GM12873 (cell line): ENCODE measurements around the gene SLAIN2.

Source experiments
- TF ChIP-seq, protein P1 (sequence below): IDR thresholded peaks from 2 replicates; pipeline ENCODE4 v1.5.1; 2012; ENCODE audit warnings: low read depth, mild to moderate bottlenecking, moderate library complexity, low read length, control low read depth; ENCODE audit not compliant: insufficient read depth; ENCODE audit errors: missing control alignments

Gene SLAIN2

GRCh38 chr4:48329193-48329592 lies 12.1 kb upstream of the SLAIN2 start:
- TF ChIP-seq, protein P1, sequence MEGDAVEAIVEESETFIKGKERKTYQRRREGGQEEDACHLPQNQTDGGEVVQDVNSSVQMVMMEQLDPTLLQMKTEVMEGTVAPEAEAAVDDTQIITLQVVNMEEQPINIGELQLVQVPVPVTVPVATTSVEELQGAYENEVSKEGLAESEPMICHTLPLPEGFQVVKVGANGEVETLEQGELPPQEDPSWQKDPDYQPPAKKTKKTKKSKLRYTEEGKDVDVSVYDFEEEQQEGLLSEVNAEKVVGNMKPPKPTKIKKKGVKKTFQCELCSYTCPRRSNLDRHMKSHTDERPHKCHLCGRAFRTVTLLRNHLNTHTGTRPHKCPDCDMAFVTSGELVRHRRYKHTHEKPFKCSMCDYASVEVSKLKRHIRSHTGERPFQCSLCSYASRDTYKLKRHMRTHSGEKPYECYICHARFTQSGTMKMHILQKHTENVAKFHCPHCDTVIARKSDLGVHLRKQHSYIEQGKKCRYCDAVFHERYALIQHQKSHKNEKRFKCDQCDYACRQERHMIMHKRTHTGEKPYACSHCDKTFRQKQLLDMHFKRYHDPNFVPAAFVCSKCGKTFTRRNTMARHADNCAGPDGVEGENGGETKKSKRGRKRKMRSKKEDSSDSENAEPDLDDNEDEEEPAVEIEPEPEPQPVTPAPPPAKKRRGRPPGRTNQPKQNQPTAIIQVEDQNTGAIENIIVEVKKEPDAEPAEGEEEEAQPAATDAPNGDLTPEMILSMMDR = no peak

- TF ChIP-seq, protein P1 = no peak
These were observed 11.4 kb upstream of the SLAIN2 start for GRCh38 chr4:48329976-48330375.

GRCh38 chr4:48331577-48332330 lies 9.6 kb upstream of the SLAIN2 start:
- TF ChIP-seq, protein P1 = no peak

- TF ChIP-seq, protein P1 = no peak
These were observed 8.7 kb upstream of the SLAIN2 start for GRCh38 chr4:48332661-48333060.

DNA sequence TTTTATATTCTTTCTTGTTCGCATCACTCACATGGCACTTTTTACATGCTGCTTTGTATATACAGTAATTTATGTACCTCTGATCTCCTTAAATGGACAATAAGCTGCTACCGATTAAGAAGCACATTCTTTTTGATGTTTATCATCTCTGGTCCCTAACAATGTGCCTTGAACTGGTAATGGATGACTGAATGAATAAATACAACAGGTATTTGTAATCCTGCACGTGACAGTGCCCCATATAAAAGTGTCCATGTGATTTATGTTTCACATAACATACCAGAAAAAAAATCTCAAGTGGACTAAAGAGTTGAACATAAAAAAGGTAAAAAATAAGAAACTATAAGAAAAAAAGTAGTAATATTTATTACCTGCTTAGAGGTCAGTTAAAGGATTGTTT lies 7.7 kb upstream of the SLAIN2 start:
- TF ChIP-seq, protein P1 = no peak

GRCh38 chr4:48334236-48334635 lies 7.1 kb upstream of the SLAIN2 start:
- TF ChIP-seq, protein P1 = no peak

GRCh38 chr4:48334900-48335384 lies 6.4 kb upstream of the SLAIN2 start:
- TF ChIP-seq, protein P1 = no peak
